CD4-positive, alpha-beta T cell treated with Interleukin-17A for 1 hour (primary cell): Measurements from ENCODE around the gene MUC6.

Experiments
- DNase-seq: peaks from one replicate; pipeline ENCODE4 v3.0.0-alpha.2; 2020

Gene MUC6

GRCh38 chr11:1006762-1007161 lies 29.8 kb downstream of the MUC6 start:
- no peak for DNase-seq

GRCh38 chr11:1005928-1006327 lies 30.6 kb downstream of the MUC6 start:
- DNase-seq = no peak

DNA sequence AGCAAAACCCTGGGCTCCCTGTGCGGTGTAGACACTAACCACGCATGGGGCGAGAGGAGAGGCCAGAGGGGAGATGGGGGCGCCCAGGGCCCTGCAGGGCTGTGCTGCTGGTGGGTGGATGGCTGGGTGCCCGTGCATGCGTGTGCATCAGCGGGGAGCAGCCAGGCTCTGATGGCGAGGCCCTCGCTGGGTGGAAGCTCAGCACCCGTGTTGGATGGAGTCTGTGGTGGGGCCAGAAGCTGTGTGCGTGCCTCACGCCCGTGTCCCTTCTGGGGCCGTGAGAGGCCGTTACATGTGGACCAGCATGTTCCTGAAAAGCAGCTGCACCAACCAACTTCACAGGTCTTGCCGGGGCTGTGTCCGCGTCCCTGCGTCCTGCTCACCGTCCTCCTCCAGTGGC lies 33.4 kb downstream of the MUC6 start:
- DNase-seq = no peak

GRCh38 chr11:1002406-1002984 lies 34.0 kb downstream of the MUC6 start:
- no peak for DNase-seq

DNA sequence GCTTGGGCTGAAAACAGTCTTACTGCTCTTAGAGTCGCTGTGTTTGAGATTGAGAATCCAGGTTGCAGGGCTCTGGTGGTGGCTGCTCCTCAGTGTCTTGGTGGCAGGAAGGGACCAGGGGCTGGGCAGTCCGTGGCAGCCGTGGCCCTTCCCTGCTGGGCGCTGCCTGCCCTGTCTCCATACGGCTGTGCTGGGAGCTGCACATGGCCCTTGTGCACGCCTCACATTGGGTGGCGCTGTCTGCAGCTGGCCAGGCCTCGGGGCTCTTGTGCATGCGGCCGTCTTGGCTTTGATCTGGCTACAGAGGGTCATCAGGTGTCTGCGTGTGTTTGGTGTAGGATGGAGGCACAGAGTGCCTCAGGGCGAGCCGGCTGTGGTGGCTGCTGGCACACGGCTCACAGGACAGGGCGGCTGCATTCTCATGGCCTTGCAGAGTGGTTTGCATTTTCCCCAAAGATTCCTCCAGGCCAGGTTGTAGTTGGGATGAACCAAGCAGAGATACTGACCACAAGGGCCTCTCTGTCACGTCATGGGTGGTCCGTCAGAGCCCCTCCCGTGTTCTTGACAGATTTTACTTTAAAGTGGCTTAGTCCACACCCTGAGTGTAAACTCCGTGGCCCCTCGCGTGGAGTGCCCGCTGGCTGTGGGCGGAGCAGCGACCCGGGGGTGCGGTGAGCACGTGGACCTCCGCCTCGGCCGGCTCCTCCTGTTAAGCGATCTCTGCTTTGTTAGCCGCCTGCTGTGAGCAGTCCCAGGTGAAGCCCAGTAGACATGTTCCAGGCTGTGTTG lies 34.7 kb downstream of the MUC6 start:
- no peak for DNase-seq

GRCh38 chr11:1000357-1001278 lies 35.9 kb downstream of the MUC6 start:
- DNase-seq = no peak

DNA sequence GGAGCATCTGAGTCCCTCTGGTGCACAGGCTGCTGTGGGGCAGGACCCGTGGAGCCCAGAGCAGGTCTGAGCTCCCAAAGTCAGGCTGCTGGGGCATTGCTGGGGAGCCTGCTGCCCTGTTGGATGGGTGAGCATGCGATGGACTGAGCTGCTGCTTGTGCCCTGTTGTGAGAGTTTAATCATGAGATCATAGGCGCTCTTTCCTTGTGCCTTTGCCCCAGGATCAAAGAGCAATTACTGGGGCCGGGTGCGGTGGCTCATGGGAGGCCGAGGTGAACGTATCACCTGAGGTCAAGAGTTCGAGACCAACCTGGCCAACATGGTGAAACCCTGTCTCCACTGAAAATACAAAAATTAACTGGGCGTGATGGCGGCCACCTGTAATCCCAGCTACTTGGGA lies 37.5 kb downstream of the MUC6 start:
- no peak for DNase-seq

- DNase-seq = no peak
These were observed 38.6 kb downstream of the MUC6 start for GRCh38 chr11:997907-998306.

DNA sequence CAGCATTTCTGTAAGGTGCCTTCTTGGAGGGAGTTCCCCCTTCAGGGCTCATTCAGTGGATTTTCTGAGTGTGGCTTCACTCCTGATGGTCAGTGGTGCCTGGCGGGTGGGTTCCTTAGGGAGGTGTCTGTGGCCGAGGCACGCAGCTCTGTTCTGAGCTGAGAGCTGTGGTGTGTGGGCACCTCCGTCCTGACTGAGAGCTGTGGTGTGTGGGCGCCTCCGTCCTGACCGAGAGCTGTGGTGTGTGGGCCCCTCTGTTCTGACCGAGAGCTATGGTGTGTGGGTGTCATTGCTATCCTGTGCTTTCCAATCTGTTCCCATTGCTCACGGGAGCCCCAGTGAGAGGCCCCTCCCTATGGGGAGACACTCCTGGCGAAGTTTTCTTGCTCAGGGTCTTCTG lies 39.8 kb downstream of the MUC6 start:
- DNase-seq = no peak

GRCh38 chr11:995752-996420 lies 40.6 kb downstream of the MUC6 start:
- DNase-seq = no peak

DNA sequence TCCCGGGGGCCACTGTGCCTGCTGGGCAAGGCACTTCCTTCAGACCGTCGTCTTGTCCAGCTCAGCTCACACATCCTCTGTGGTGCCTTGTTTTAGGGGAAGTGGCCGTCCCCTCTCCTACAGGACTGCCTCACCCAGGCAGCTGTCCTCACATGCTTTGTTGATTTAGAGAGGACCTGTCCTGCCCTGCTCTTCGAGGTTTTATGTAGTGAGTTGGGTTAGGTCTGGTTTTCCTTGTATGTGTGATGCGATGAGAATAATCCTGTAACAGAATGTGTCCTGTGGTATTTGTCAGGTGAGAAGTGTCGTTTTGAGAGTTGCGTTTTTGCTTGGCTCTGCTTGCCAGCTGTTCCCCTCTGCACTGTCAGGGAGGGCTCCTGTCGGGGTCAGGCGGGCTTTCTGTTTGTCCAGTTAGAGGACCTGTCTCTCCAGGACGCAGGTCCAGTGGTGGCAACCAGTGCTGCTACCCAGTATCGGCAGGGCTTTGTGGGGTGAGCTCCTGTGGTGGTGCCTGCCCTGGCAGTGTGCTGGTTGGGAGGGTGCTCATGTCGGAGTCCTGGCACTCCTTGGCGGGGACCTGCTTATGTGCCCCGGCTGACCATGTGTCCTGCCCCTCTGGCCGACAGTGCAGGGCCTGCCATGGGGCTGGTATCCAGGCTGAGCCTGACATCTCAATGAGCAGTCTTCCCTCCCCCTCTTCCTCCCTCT lies 41.3 kb downstream of the MUC6 start:
- no peak for DNase-seq

DNA sequence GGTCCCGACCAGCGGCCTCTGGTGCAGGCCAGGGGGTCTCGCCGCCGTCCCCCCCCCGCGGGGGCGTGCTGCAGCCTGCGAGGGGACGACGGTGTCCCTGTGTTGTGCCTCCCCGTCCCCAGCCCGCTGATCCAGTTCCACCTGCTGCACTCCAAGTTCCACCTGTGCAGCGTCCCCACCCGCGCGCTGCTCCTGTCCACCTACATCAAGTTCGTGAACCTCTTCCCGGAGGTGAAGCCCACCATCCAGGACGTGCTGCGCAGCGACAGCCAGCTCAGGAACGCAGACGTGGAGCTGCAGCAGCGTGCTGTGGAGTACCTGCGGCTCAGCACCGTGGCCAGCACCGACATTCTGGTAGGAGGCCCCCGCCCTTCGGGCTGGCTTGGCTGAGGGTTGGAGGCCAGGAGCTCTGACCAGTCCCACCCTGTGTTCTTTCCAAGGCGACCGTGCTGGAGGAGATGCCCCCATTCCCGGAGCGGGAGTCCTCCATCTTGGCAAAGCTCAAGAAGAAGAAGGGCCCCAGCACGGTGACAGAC lies 42.8 kb downstream of the MUC6 start:
- no peak for DNase-seq

GRCh38 chr11:992577-992976 lies 43.9 kb downstream of the MUC6 start:
- no peak for DNase-seq

- DNase-seq = no peak
These were observed 44.7 kb downstream of the MUC6 start for GRCh38 chr11:991711-992307.

- no peak for DNase-seq
These were observed 45.5 kb downstream of the MUC6 start for GRCh38 chr11:991034-991433.

DNA sequence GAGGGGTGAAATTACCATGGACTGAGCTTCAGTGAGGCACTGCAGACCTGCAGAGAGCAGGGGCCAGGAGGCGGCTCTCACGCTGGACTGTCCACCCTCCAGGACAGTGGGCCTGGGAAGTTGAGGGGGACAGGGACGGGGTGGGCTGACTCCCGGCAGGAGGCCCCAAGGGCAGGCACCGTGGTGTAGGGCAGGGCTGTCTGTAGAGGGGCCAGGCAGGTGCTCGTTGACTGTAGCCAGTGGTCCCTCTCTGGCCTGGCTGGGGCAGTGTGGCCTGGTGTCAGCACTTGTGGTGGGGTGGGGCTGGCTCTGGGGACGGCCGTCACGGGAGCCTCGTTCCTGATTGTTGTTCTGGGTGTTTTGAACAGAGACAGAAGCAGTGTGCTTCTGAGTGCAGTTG lies 46.4 kb downstream of the MUC6 start:
- DNase-seq = no peak

DNA sequence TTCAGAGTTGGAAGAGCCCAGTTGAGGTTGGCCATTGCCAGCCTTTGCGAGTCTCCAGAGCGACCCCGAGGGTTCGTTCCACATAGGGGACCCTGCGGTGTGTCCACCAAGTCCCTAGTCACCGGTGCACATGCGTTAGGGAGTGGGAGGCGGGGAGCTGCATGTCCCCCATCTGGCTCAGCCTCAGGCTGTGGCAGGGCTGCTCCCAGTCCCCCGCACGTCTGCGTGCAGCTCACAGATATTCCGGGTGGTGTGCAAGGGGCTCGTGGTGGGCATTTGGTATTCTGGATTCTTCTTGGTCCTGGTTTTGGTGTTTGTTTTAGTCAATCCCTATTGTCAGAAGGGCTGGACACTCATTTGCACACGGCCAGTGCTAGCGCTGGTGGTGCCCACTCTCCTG lies 48.8 kb downstream of the MUC6 start:
- DNase-seq = no peak

GRCh38 chr11:986952-987305 lies 49.6 kb downstream of the MUC6 start:
- no peak for DNase-seq

DNA sequence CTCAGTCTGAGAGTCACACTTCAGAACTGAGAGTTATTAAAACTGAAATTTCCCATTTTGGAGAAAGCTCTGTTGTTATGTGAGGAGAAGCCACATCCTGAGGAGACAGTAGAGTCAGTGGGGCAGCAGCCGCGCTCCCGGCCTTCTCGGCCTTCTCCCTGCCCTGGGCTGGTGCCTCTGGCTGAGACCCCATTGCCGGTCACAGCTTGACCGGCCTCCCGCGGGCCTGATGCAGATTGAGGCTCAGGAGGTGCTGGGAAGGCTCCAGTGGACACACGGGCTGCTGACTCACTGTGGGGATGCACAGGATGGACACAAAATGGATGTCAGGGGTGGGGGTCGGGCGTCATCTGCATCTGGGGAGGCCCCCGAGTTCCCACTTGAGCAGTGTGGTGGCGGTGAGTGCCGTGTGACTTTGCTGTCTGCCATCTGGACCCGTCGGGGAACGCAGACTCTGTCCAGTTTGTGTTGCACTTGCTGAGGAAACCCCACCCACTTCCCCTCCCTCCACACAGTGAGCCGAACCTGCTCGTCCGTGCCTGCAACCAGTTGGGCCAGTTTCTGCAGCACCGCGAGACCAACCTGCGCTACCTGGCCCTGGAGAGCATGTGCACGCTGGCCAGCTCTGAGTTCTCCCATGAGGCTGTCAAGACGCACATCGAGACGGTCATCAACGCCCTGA lies 50.1 kb downstream of the MUC6 start:
- no peak for DNase-seq

DNA sequence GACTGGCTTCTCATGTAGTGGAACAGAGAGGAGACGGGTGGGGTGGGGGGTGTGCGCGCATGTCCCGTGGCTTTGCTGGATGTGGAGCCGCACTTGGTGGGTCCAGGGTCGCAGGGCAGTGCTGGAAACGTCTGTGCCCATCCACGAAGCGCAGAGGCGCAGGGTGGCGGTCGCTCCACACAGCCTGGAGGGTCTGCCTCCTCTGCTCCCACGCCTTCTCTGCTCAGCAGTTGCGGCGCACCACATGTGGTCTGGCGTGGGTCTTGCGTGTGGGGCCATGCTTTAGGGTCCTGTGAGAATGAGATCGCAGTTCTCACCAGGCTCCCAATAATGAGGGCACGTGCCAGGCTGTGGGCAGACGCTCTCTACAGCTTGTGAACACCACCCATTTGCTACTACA lies 50.7 kb downstream of the MUC6 start:
- DNase-seq = no peak

GRCh38 chr11:985406-985805 lies 51.1 kb downstream of the MUC6 start:
- DNase-seq = no peak
